HCT116 (cell line): ENCODE measurements around the gene TCP10L. TPM values are rescaled to one million over a fixed set of nuclear protein-coding genes. Genes with fewer than 3 reads are reported as not detected.

Source experiments
- ATAC-seq: fragments of 200-7000 bp; cut with Tn5 transposase; 2 replicates; pipeline ENCODE4 v1.9.1; 2020; ENCODE audit warnings: mild to moderate bottlenecking, moderate library complexity
- BruUV-seq: library from RNA; stranded (reverse); fragments of 400-500 nt; replicated peaks from 2 replicates; lab custom pipeline; 2021; lab: Mats Ljungman, UMichigan
- CTCF ChIA-PET: fragments of 300-600 bp; sonication (Branson Sonifier 250); formaldehyde crosslinking; loops from one replicate; lab custom pipeline; 2021; ENCODE audit warnings: antibody characterized with exemption; lab: Charles Lee
- POLR2A ChIA-PET: fragments of 300-600, 350-600 bp; sonication (Branson Sonifier 250); formaldehyde crosslinking; loops from one replicate; lab custom pipeline; 2021; ENCODE audit warnings: antibody characterized with exemption; lab: Charles Lee
- RAD21 ChIA-PET, 2 experiments: fragments of 300-600 bp; sonication (Branson Sonifier 250); formaldehyde crosslinking; loops; one replicate each; lab custom pipeline; 2023; ENCODE audit warnings: low total read pairs in 2 of 2; ENCODE audit not compliant: uncharacterized antibody in 2 of 2, unreplicated experiment in 2 of 2, low non-redundant PET in 1 of 2; lab: Charles Lee
- DNase-seq: peaks from one replicate; pipeline ENCODE4 v3.0.0-alpha.2; 2010; ENCODE audit warnings: low read depth, low spot score
- H2AFZ ChIP-seq: fragments of 200-600 bp; shearing (Covaris generic), sonication (generic); 2 replicates; pipeline ENCODE4 v1.6.1; 2017; ENCODE audit warnings: low read depth, mixed run types, mixed read lengths, antibody characterized with exemption, low read length; ENCODE audit not compliant: poor library complexity, severe bottlenecking
- H3K27ac ChIP-seq: 2 replicates; pipeline ENCODE4 v1.5.1; 2012; ENCODE audit warnings: low read depth, low read length
- H3K27me3 ChIP-seq: fragments of 200-600 bp; sonication (generic); 2 replicates; pipeline ENCODE4 v1.6.1; 2016; ENCODE audit warnings: mixed run types, low read length, mixed read lengths; ENCODE audit not compliant: insufficient read depth
- H3K36me3 ChIP-seq, 2 experiments: fragments of 200-500 bp in 1 of 2; fragments of 200-600 bp in 1 of 2; sonication (Bioruptor generic) in 1 of 2; sonication (generic) in 1 of 2; 2 replicates each; pipeline versions ENCODE4 v1.5.1 to v1.6.1; 2014 to 2016; ENCODE audit warnings: low read length in 2 of 2, inconsistent platforms in 1 of 2, mixed read lengths in 1 of 2, mixed run types in 1 of 2; ENCODE audit not compliant: insufficient read depth in 2 of 2, control insufficient read depth in 1 of 2
- H3K4me1 ChIP-seq, 2 experiments: fragments of 200-600 bp in 1 of 2; sonication (generic) in 1 of 2; 2 replicates each; pipeline versions ENCODE4 v1.5.1 to v1.6.1; 2012 to 2017; ENCODE audit warnings: low read length in 2 of 2, inconsistent platforms in 1 of 2, mild to moderate bottlenecking in 1 of 2, mixed read lengths in 1 of 2, mixed run types in 1 of 2, moderate library complexity in 1 of 2; ENCODE audit not compliant: insufficient read depth in 2 of 2, control insufficient read depth in 1 of 2
- H3K4me2 ChIP-seq: fragments of 200-600 bp; sonication (generic); 2 replicates; pipeline ENCODE4 v1.6.1; 2017; ENCODE audit warnings: mixed run types, low read length, mixed read lengths
- H3K4me3 ChIP-seq, 2 experiments: fragments of 200-600 bp in 1 of 2; sonication (generic) in 1 of 2; replicated peaks in 1 of 2; 2 replicates each; pipeline ENCODE4 v1.5.1; 2011 to 2016; ENCODE audit warnings: low read length in 2 of 2, control low read depth in 1 of 2, low read depth in 1 of 2, mild to moderate bottlenecking in 1 of 2, mixed read lengths in 1 of 2, mixed run types in 1 of 2
- H3K79me2 ChIP-seq: fragments of 200-600 bp; sonication (generic); 2 replicates; pipeline ENCODE4 v1.6.1; 2017; ENCODE audit warnings: mild to moderate bottlenecking, mixed run types, low read length, moderate library complexity, mixed read lengths; ENCODE audit not compliant: insufficient read depth
- H3K9ac ChIP-seq: fragments of 200-600 bp; sonication (generic); 2 replicates; pipeline ENCODE4 v1.6.1; 2016; ENCODE audit warnings: low read length, mixed read lengths
- H3K9me2 ChIP-seq: fragments of 200-600 bp; sonication (generic), shearing (Covaris generic); 2 replicates; pipeline ENCODE4 v1.6.1; 2017; ENCODE audit warnings: mixed run types, mild to moderate bottlenecking, moderate library complexity; ENCODE audit not compliant: insufficient read depth
- H3K9me3 ChIP-seq, 2 experiments: fragments of 200-500 bp in 1 of 2; fragments of 200-600 bp in 1 of 2; sonication (Bioruptor generic) in 1 of 2; sonication (generic) in 1 of 2; 2 replicates each; pipeline ENCODE4 v1.6.1; 2014 to 2017; ENCODE audit warnings: low read length in 2 of 2, mixed read lengths in 2 of 2, inconsistent platforms in 1 of 2, low read depth in 1 of 2, mild to moderate bottlenecking in 1 of 2, mixed run types in 1 of 2, moderate library complexity in 1 of 2; ENCODE audit not compliant: control insufficient read depth in 1 of 2, insufficient read depth in 1 of 2
- H4K20me1 ChIP-seq: fragments of 200-600 bp; sonication (generic), shearing (Covaris generic); 2 replicates; pipeline ENCODE4 v1.6.1; 2017; ENCODE audit warnings: mixed run types, mild to moderate bottlenecking, moderate library complexity; ENCODE audit not compliant: insufficient read depth
- EZH2 ChIP-seq: fragments of 200-600 bp; sonication (generic); IDR thresholded peaks from 2 replicates; pipeline ENCODE4 v1.6.1; 2017; ENCODE audit warnings: antibody characterized with exemption, mixed run types
- JUND ChIP-seq: IDR thresholded peaks from 2 replicates; pipeline ENCODE4 v1.6.1; 2012
- SP1 ChIP-seq: IDR thresholded peaks from 2 replicates; pipeline ENCODE4 v1.6.1; 2012; ENCODE audit warnings: low read depth
- ZNF274 ChIP-seq: fragments of 200-500 bp; sonication (Bioruptor generic); IDR thresholded peaks from 2 replicates; pipeline ENCODE4 v1.6.1; 2014; ENCODE audit warnings: mild to moderate bottlenecking, low read depth, low read length, inconsistent platforms
- intact Hi-C: fragments of 100-400 bp; cut with micrococcal nuclease; formaldehyde crosslinking; loops from 2 replicates; pipeline ENCODE4 v1.10.0; 2022
- total RNA-seq: library from RNA; stranded (reverse); gene quantifications from one replicate; pipeline ENCODE4 v1.2.1, GENCODE V29; 2021; ENCODE audit not compliant: unreplicated experiment
- TF ChIP-seq, protein P1 (sequence below): IDR thresholded peaks from 2 replicates; pipeline ENCODE4 v1.6.1; 2012; ENCODE audit warnings: low read depth
- TF ChIP-seq, protein P2 (sequence below): IDR thresholded peaks from 2 replicates; pipeline ENCODE4 v1.6.1; 2012
- TF ChIP-seq, protein P3 (sequence below): IDR thresholded peaks from 2 replicates; pipeline ENCODE4 v1.6.1; 2011; ENCODE audit warnings: mild to moderate bottlenecking, low read length, moderate library complexity; ENCODE audit not compliant: insufficient replicate concordance; ENCODE audit errors: extremely low read depth

Gene TCP10L
- total RNA-seq, 1 experiment from 2014 or later = 0.07 TPM

DNA sequence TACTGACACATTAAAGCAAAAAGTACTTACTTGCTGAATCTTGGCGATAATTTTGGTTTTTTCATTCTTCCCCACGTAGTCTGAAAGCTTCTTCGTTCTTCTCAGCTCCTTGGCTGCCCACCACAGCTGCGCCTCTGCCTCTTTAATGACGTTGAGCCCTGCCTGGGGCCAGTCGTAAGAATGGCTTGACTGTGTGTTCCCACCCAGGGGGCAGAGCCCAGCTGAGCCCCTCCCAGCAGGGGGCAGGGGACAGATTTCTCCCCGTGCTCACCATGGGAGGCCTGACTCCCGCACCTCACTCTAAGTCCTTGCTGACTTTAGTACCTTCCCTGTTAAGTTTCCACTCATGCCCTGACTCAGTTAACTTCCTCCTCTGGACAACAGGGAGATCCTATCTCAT, 17.8 kb upstream of the TCP10L start (continued):
- TF ChIP-seq, protein P1, sequence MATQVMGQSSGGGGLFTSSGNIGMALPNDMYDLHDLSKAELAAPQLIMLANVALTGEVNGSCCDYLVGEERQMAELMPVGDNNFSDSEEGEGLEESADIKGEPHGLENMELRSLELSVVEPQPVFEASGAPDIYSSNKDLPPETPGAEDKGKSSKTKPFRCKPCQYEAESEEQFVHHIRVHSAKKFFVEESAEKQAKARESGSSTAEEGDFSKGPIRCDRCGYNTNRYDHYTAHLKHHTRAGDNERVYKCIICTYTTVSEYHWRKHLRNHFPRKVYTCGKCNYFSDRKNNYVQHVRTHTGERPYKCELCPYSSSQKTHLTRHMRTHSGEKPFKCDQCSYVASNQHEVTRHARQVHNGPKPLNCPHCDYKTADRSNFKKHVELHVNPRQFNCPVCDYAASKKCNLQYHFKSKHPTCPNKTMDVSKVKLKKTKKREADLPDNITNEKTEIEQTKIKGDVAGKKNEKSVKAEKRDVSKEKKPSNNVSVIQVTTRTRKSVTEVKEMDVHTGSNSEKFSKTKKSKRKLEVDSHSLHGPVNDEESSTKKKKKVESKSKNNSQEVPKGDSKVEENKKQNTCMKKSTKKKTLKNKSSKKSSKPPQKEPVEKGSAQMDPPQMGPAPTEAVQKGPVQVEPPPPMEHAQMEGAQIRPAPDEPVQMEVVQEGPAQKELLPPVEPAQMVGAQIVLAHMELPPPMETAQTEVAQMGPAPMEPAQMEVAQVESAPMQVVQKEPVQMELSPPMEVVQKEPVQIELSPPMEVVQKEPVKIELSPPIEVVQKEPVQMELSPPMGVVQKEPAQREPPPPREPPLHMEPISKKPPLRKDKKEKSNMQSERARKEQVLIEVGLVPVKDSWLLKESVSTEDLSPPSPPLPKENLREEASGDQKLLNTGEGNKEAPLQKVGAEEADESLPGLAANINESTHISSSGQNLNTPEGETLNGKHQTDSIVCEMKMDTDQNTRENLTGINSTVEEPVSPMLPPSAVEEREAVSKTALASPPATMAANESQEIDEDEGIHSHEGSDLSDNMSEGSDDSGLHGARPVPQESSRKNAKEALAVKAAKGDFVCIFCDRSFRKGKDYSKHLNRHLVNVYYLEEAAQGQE = no peak
- TF ChIP-seq SP1 = no peak
- no peak for TF ChIP-seq JUND
- TF ChIP-seq, protein P2, sequence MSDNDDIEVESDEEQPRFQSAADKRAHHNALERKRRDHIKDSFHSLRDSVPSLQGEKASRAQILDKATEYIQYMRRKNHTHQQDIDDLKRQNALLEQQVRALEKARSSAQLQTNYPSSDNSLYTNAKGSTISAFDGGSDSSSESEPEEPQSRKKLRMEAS = no peak
- TF ChIP-seq EZH2 = no peak
- TF ChIP-seq, protein P3, sequence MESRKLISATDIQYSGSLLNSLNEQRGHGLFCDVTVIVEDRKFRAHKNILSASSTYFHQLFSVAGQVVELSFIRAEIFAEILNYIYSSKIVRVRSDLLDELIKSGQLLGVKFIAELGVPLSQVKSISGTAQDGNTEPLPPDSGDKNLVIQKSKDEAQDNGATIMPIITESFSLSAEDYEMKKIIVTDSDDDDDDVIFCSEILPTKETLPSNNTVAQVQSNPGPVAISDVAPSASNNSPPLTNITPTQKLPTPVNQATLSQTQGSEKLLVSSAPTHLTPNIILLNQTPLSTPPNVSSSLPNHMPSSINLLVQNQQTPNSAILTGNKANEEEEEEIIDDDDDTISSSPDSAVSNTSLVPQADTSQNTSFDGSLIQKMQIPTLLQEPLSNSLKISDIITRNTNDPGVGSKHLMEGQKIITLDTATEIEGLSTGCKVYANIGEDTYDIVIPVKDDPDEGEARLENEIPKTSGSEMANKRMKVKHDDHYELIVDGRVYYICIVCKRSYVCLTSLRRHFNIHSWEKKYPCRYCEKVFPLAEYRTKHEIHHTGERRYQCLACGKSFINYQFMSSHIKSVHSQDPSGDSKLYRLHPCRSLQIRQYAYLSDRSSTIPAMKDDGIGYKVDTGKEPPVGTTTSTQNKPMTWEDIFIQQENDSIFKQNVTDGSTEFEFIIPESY = no peak

DNA sequence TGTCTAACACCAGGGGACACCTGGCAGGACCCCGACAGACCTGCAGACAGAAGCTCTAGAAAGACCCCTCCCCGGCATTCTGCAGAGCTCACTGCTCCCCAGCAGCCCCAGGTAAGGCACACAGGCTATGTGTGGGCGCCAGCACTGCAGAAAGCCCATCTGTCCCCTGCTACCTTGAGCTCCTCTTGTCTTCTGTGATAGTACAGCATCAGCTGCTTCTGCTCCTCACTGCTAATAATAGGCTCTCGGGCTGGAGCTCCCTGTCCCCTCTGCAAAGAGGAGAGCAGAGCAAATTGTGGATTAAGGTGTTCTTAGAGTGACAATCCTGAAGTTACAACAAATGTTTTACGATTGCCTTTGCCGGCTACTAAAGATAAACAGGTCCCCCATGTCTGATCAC, 16.8 kb upstream of the TCP10L start:
- intact Hi-C loops = loop anchor here (5.0 kb wide), 1 partner anchor 735 kb away; no protein-coding TSS in a partner anchor
- POLR2A ChIA-PET = no interaction called here
- Histone ChIP-seq H3K27me3 (no peaks in the 10 kb centered on the region), H3K4me3 (no peak overlapping the region), H3K9me2 (no peaks in the 10 kb centered on the region), H2AFZ (no peak overlapping the region), H3K4me2 (no peak overlapping the region), H3K9ac (no peak overlapping the region), H3K4me1 (peaks cover 3 to 8% of the 10 kb centered on the region in 2 experiments; a peak in 3 of 4 replicates), H3K79me2 (no peaks in the 10 kb centered on the region), H3K36me3 (peaks cover 35 to 45% of the 10 kb centered on the region in 2 experiments; a peak in 3 of 4 replicates), H4K20me1 (no peaks in the 10 kb centered on the region), H3K27ac (no peak overlapping the region), H3K9me3 (no peaks in the 10 kb centered on the region)
- no peak for TF ChIP-seq ZNF274
- ATAC-seq (no peak), DNase-seq (no peak)
- RAD21 ChIA-PET = interaction anchor here in 1 of 2 experiments (1.0 to 2.3 kb wide), 3 partner anchors 200 to 219 kb away, joined by 4 to 11 read pairs (median 5); partner anchors contain the start of gene URB1
- BruUV-seq = no TSS peak
- CTCF ChIA-PET = interaction anchor here (1.1 to 6.5 kb wide), 13 partner anchors 8 to 878 kb away, joined by 3 to 68 read pairs (median 9); partner anchors contain the start of genes CFAP298, EVA1C and TMEM50B
